Measurements from ENCODE around the gene IL18BP. TPM values are rescaled to one million over a fixed set of nuclear protein-coding genes. Genes with fewer than 3 reads are reported as not detected.
A peak's percentile ranks its signal among the peaks of the same experiment; 100 is the strongest.

Gene IL18BP
- polyA plus RNA-seq (2011; rRNA removed): 2.2 and 2.5 TPM in 2 replicates
- 3.0 and 3.9 TPM in 2 replicates for polyA minus RNA-seq (2011; rRNA and poly(A)+ RNA removed)

GRCh38 chr11:71998649-71999310 lies at the start of gene IL18BP:
TSS of gene IL18BP (plus strand) at chr11:71998909. CDS start at chr11:71999985, 1,076 bp downstream.
- H3K27me3 ChIP-seq (ENCODE audit: control insufficient read depth, insufficient read depth, low read length): no peaks in the 10 kb centered on the region
- no peaks in the 10 kb centered on the region for H3K9me3 ChIP-seq (ENCODE audit: control insufficient read depth, insufficient read depth, low read length)
- H3K4me3 ChIP-seq (ENCODE audit: low read depth, low read length): peak within 1 kb of the TSS; percentile 17; the same call in 1 of the 2 replicates
- CTCF ChIA-PET: interaction anchor here (1.9 to 4.1 kb wide), 2 partner anchors 21 to 27 kb away, joined by 8 to 18 read pairs; no protein-coding TSS in a partner anchor
- POLR2A ChIA-PET: interaction anchor here (0.5 kb wide), 1 partner anchor 12 kb away, joined by 6 read pairs; no protein-coding TSS in a partner anchor
- TF ChIP-seq CTCF (IDR thresholded peaks at IDR 0.05; ENCODE audit: low read depth, low read length): no peak
- peak within 1 kb of the TSS; percentile 31 for H3K27ac ChIP-seq (ENCODE audit: low read depth, low read length)
- DNase-seq (ENCODE audit: low read depth, low spot score): no peak

GRCh38 chr11:71949034-71949433 lies 49.7 kb upstream of the IL18BP start:
- Histone ChIP-seq H3K27me3 (ENCODE audit: control insufficient read depth, insufficient read depth, low read length) (no peaks in the 10 kb centered on the region), H3K9me3 (ENCODE audit: control insufficient read depth, insufficient read depth, low read length) (no peaks in the 10 kb centered on the region), H3K27ac (ENCODE audit: low read depth, low read length) (no peak overlapping the region), H3K4me3 (ENCODE audit: low read depth, low read length) (no peak overlapping the region)
- no peak for TF ChIP-seq CTCF (IDR thresholded peaks at IDR 0.05; ENCODE audit: low read depth, low read length)
- no peak for DNase-seq (ENCODE audit: low read depth, low spot score)
- POLR2A ChIA-PET: no interaction called here
- CTCF ChIA-PET: no interaction called here

GRCh38 chr11:71951741-71952310 lies 46.9 kb upstream of the IL18BP start:
- Histone ChIP-seq H3K27ac (ENCODE audit: low read depth, low read length) (no peak overlapping the region), H3K9me3 (ENCODE audit: control insufficient read depth, insufficient read depth, low read length) (no peaks in the 10 kb centered on the region), H3K4me3 (ENCODE audit: low read depth, low read length) (no peak overlapping the region), H3K27me3 (ENCODE audit: control insufficient read depth, insufficient read depth, low read length) (no peaks in the 10 kb centered on the region)
- ChIA-PET CTCF (no interaction called here), POLR2A (no interaction called here)
- TF ChIP-seq CTCF (IDR thresholded peaks at IDR 0.05; ENCODE audit: low read depth, low read length): no peak
- no peak for DNase-seq (ENCODE audit: low read depth, low spot score)

GRCh38 chr11:71955898-71956456 lies 42.7 kb upstream of the IL18BP start:
- DNase-seq (ENCODE audit: low read depth, low spot score): no peak
- POLR2A ChIA-PET: no interaction called here
- Histone ChIP-seq H3K27ac (ENCODE audit: low read depth, low read length) (no peak overlapping the region), H3K27me3 (ENCODE audit: control insufficient read depth, insufficient read depth, low read length) (no peaks in the 10 kb centered on the region), H3K4me3 (ENCODE audit: low read depth, low read length) (no peak overlapping the region), H3K9me3 (ENCODE audit: control insufficient read depth, insufficient read depth, low read length) (no peaks in the 10 kb centered on the region)
- TF ChIP-seq CTCF (IDR thresholded peaks at IDR 0.05; ENCODE audit: low read depth, low read length): no peak
- CTCF ChIA-PET: interaction anchor here (0.9 to 2.1 kb wide), 3 partner anchors 21 to 227 kb away, joined by 3 to 6 read pairs (median 3); no protein-coding TSS in a partner anchor
